Natural killer cell (primary cell): ENCODE results near the gene SEC16A. TPM values are rescaled to one million over a fixed set of nuclear protein-coding genes. Genes with fewer than 3 reads are reported as not detected.

ENCODE experiments used
- ATAC-seq, 3 donors: fragments of 150-1000 bp in 2 of 3; fragments of 200-7000 bp in 1 of 3; cut with Tn5 transposase; 1 replicate in 1 of 3; 2 replicates in 2 of 3; pipeline ENCODE4 v1.10.0; 2021; ENCODE audit warnings: mild to moderate bottlenecking in 2 of 3, moderate library complexity in 2 of 3
- DNase-seq, 2 donors: peaks; one replicate each; pipeline versions ENCODE4 v3.0.0 to v3.0.0-alpha.2; 2013 to 2021; ENCODE audit warnings: mixed read lengths in 1 of 2
- H3K27ac ChIP-seq: one replicate; pipeline ENCODE4 v1.5.1; 2013; ENCODE audit warnings: mild to moderate bottlenecking, low read length
- H3K27me3 ChIP-seq: one replicate; pipeline ENCODE4 v1.6.1; 2013; ENCODE audit warnings: low read length; ENCODE audit not compliant: control insufficient read depth, insufficient read depth
- H3K36me3 ChIP-seq: one replicate; pipeline ENCODE4 v1.6.1; 2013; ENCODE audit warnings: low read length; ENCODE audit not compliant: control insufficient read depth, insufficient read depth
- H3K4me1 ChIP-seq: one replicate; pipeline ENCODE4 v1.6.1; 2013; ENCODE audit warnings: low read length; ENCODE audit not compliant: control insufficient read depth, insufficient read depth
- H3K4me3 ChIP-seq: one replicate; pipeline ENCODE4 v1.5.1; 2013; ENCODE audit warnings: low read length
- H3K9me3 ChIP-seq: one replicate; pipeline ENCODE4 v1.6.1; 2013; ENCODE audit warnings: low read length; ENCODE audit not compliant: control insufficient read depth, insufficient read depth
- H3K27ac Mint-ChIP-seq, 2 donors: one replicate each; pipeline ENCODE4 v1.8.0; 2022; ENCODE audit warnings: mild to moderate bottlenecking in 2 of 2, mixed read lengths in 2 of 2, moderate library complexity in 1 of 2
- H3K27me3 Mint-ChIP-seq, 2 donors: one replicate each; pipeline ENCODE4 v1.8.0; 2022; ENCODE audit warnings: low read depth in 2 of 2, mixed read lengths in 2 of 2
- H3K36me3 Mint-ChIP-seq: one replicate; pipeline ENCODE4 v1.8.0; 2022; ENCODE audit warnings: mixed read lengths
- H3K4me1 Mint-ChIP-seq, 2 donors: one replicate each; pipeline ENCODE4 v1.8.0; 2022; ENCODE audit warnings: mixed read lengths in 2 of 2
- H3K4me3 Mint-ChIP-seq: one replicate; pipeline ENCODE4 v1.8.0; 2022; ENCODE audit warnings: mild to moderate bottlenecking, moderate library complexity, mixed read lengths
- H3K9me3 Mint-ChIP-seq, 2 donors: one replicate each; pipeline ENCODE4 v1.8.0; 2022; ENCODE audit warnings: mixed read lengths in 2 of 2
- CTCF ChIP-seq: fragments of 200-600 bp; IDR thresholded peaks from one replicate; pipeline ENCODE4 v1.8.0; 2022; ENCODE audit warnings: antibody characterized with exemption
- WGBS: methylation state at CpG from one replicate; pipeline ENCODE4 v1.1.7; 2013; ENCODE audit warnings: missing lambda C conversion rate; ENCODE audit not compliant: insufficient coverage; 5-methylcytosine and 5-hydroxymethylcytosine counted together
- intact Hi-C: fragments of 100-400 bp; cut with micrococcal nuclease; formaldehyde crosslinking; loops from one replicate; pipeline ENCODE4 v1.14.2; 2022
- total RNA-seq, 4 donors: library from RNA; stranded (reverse); fragments of 120-200 nt in 1 of 4; gene quantifications; one replicate each; pipeline versions ENCODE4 v1.2.3 to v1.2.4, GENCODE V29; 2013 to 2022

SEC16A gene
- total RNA-seq, 3 donors from 2014 or later (not counting 1 experiment from before 2014, with no cell fraction given) = 84.3 to 89.0 (median 87.1) TPM

- H3K4me3 Mint-ChIP-seq = no peak overlapping the region
- Histone ChIP-seq H3K27ac (no peak overlapping the region), H3K4me3 (no peak overlapping the region), H3K9me3 (no peaks in the 10 kb centered on the region), H3K36me3 (no peaks in the 10 kb centered on the region), H3K27me3 (no peaks in the 10 kb centered on the region), H3K4me1 (peaks cover 23% of the 10 kb centered on the region)
- peaks cover 0 to 2% of the 10 kb centered on the region in 2 donors for H3K27me3 Mint-ChIP-seq
- no peaks in the 10 kb centered on the region for H3K9me3 Mint-ChIP-seq
- WGBS = 34% methylated on average over 22 of the region's 22 CpGs
- peak in 2 of 3 donors; percentile 27 to 30 for ATAC-seq
- DNase-seq = peak; percentile 73 to 86
- H3K36me3 Mint-ChIP-seq = no peaks in the 10 kb centered on the region
- peaks cover 0 to 13% of the 10 kb centered on the region in 2 donors for H3K4me1 Mint-ChIP-seq
- intact Hi-C loops = loop anchor here (5.0 kb wide), 1 partner anchor 59 kb away; the partner anchor contains the start of gene NOTCH1
- TF ChIP-seq CTCF = peak; percentile 99
- no peak overlapping the region for H3K27ac Mint-ChIP-seq
Observed at GRCh38 chr9:136488247-136489214, 5.7 kb upstream of the SEC16A start.

GRCh38 chr9:136487672-136488071 lies 4.8 kb upstream of the SEC16A start:
- no peak overlapping the region for H3K27ac Mint-ChIP-seq
- peaks cover 0 to 2% of the 10 kb centered on the region in 2 donors for H3K27me3 Mint-ChIP-seq
- H3K9me3 Mint-ChIP-seq = no peaks in the 10 kb centered on the region
- ATAC-seq (no peak), DNase-seq (no peak)
- Histone ChIP-seq H3K27me3 (no peaks in the 10 kb centered on the region), H3K36me3 (no peaks in the 10 kb centered on the region), H3K27ac (no peak overlapping the region), H3K9me3 (no peaks in the 10 kb centered on the region), H3K4me1 (peaks cover 23% of the 10 kb centered on the region), H3K4me3 (no peak overlapping the region)
- H3K36me3 Mint-ChIP-seq = no peaks in the 10 kb centered on the region
- WGBS = 91% methylated on average over 7 of the region's 7 CpGs
- intact Hi-C loops = loop anchor here (5.0 kb wide), 1 partner anchor 60 kb away; the partner anchor contains the start of gene NOTCH1
- no peak overlapping the region for H3K4me3 Mint-ChIP-seq
- peaks cover 0 to 16% of the 10 kb centered on the region in 2 donors for H3K4me1 Mint-ChIP-seq
- TF ChIP-seq CTCF = no peak

GRCh38 chr9:136486823-136487620 lies 4.2 kb upstream of the SEC16A start:
- H3K9me3 Mint-ChIP-seq = no peaks in the 10 kb centered on the region
- no peak for DNase-seq
- H3K9me3 ChIP-seq = no peaks in the 10 kb centered on the region
- no peaks in the 10 kb centered on the region for H3K27me3 ChIP-seq
- no peak overlapping the region for H3K27ac ChIP-seq
- intact Hi-C loops = loop anchor here (5.0 kb wide), 1 partner anchor 60 kb away; the partner anchor contains the start of gene NOTCH1
- WGBS = 92% methylated on average over 18 of the region's 18 CpGs
- no peak for TF ChIP-seq CTCF
- H3K27ac Mint-ChIP-seq = no peak overlapping the region
- peaks cover 0 to 2% of the 10 kb centered on the region in 2 donors for H3K27me3 Mint-ChIP-seq
- H3K36me3 ChIP-seq = no peaks in the 10 kb centered on the region
- no peak overlapping the region for H3K4me3 ChIP-seq
- no peak for ATAC-seq
- no peak overlapping the region for H3K4me3 Mint-ChIP-seq
- H3K36me3 Mint-ChIP-seq = no peaks in the 10 kb centered on the region
- H3K4me1 Mint-ChIP-seq = peaks cover 6 to 23% of the 10 kb centered on the region in 2 donors
- H3K4me1 ChIP-seq = peaks cover 27% of the 10 kb centered on the region
